ENCODE data around the gene RADX. TPM values are rescaled to one million over a fixed set of nuclear protein-coding genes. Genes with fewer than 3 reads are reported as not detected.

Gene RADX
- total and polyA plus RNA-seq, 2 experiments from 2014 or later = 1.9 to 6.7 TPM

DNA sequence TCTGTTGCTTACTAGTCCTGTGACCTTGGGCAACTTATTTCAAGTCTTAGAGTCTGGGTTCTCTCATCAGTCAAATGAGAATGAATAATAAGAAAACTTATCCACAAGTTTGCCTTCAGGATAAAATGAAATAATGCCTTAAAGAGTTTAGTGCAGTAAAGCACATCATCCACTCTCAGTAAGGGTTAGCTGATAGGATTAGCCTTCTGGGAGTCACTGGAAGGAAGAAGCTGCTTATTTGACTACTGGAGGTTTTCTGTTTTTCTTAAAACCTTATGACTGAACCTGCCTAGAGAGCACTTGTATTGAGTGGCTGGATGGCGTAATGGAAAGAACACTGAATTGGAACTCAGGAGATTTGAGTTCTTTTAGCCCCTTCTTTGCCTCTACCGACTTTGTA lies 116.6 kb downstream of the RADX start (continued):
- TF ChIP-seq, protein P1, sequence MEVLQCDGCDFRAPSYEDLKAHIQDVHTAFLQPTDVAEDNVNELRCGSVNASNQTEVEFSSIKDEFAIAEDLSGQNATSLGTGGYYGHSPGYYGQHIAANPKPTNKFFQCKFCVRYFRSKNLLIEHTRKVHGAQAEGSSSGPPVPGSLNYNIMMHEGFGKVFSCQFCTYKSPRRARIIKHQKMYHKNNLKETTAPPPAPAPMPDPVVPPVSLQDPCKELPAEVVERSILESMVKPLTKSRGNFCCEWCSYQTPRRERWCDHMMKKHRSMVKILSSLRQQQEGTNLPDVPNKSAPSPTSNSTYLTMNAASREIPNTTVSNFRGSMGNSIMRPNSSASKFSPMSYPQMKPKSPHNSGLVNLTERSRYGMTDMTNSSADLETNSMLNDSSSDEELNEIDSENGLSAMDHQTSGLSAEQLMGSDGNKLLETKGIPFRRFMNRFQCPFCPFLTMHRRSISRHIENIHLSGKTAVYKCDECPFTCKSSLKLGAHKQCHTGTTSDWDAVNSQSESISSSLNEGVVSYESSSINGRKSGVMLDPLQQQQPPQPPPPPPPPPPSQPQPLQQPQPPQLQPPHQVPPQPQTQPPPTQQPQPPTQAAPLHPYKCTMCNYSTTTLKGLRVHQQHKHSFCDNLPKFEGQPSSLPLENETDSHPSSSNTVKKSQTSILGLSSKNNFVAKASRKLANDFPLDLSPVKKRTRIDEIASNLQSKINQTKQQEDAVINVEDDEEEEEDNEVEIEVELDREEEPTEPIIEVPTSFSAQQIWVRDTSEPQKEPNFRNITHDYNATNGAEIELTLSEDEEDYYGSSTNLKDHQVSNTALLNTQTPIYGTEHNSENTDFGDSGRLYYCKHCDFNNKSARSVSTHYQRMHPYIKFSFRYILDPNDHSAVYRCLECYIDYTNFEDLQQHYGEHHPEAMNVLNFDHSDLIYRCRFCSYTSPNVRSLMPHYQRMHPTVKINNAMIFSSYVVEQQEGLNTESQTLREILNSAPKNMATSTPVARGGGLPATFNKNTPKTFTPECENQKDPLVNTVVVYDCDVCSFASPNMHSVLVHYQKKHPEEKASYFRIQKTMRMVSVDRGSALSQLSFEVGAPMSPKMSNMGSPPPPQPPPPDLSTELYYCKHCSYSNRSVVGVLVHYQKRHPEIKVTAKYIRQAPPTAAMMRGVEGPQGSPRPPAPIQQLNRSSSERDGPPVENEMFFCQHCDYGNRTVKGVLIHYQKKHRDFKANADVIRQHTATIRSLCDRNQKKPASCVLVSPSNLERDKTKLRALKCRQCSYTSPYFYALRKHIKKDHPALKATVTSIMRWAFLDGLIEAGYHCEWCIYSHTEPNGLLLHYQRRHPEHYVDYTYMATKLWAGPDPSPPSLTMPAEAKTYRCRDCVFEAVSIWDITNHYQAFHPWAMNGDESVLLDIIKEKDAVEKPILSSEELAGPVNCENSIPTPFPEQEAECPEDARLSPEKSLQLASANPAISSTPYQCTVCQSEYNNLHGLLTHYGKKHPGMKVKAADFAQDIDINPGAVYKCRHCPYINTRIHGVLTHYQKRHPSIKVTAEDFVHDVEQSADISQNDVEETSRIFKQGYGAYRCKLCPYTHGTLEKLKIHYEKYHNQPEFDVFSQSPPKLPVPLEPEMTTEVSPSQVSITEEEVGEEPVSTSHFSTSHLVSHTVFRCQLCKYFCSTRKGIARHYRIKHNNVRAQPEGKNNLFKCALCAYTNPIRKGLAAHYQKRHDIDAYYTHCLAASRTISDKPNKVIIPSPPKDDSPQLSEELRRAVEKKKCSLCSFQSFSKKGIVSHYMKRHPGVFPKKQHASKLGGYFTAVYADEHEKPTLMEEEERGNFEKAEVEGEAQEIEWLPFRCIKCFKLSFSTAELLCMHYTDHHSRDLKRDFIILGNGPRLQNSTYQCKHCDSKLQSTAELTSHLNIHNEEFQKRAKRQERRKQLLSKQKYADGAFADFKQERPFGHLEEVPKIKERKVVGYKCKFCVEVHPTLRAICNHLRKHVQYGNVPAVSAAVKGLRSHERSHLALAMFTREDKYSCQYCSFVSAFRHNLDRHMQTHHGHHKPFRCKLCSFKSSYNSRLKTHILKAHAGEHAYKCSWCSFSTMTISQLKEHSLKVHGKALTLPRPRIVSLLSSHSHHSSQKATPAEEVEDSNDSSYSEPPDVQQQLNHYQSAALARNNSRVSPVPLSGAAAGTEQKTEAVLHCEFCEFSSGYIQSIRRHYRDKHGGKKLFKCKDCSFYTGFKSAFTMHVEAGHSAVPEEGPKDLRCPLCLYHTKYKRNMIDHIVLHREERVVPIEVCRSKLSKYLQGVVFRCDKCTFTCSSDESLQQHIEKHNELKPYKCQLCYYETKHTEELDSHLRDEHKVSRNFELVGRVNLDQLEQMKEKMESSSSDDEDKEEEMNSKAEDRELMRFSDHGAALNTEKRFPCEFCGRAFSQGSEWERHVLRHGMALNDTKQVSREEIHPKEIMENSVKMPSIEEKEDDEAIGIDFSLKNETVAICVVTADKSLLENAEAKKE (CRISPR knock-in tag; IDR thresholded peaks at IDR 0.05) = no peak
- TF ChIP-seq CREB1 (CRISPR knock-in tag; IDR thresholded peaks at IDR 0.05; ENCODE audit: low read depth) (no peak), ZNF331 (CRISPR knock-in tag; IDR thresholded peaks at IDR 0.05; ENCODE audit: low read depth) (no peak), ZNF114 (CRISPR knock-in tag; IDR thresholded peaks at IDR 0.05) (no peak), EZH2 (IDR thresholded peaks at IDR 0.05; ENCODE audit: low read depth, unreplicated experiment) (no peak), EZH2phosphoT487 (IDR thresholded peaks at IDR 0.05; ENCODE audit: unreplicated experiment) (no peak)

MicroRNAs within 50 kb of the gene (microRNA counts, 767-probe panel; counts per million panel counts)
- microRNA hsa-miR-548an = not detected

Small RNAs within 50 kb of the gene (microRNA-seq; reads per million reads assigned to microRNA genes)
- gene MIR548AN = not detected

Small RNAs within 50 kb of the gene (small RNA-seq; reads per million reads assigned to genes)
- gene AL590808.1 (ENCODE audit: low replicate concordance) = not detected
- gene MIR548AN (ENCODE audit: low replicate concordance) = not detected

Other genes with a start within 250 kb of the RADX start
- gene RNF128, start 114.7 kb downstream of the RADX start, total RNA-seq (2014; rRNA removed; shearing (Covaris generic)) = 2.2 and 3.2 TPM in 2 replicates
- gene RNF128, start 114.7 kb downstream of the RADX start, polyA plus RNA-seq (2016; fragmentation: Nextera tagmentation; extraction: Ambion mirVana) = 1.2 TPM in 2 replicates
- gene TBC1D8B, start 190.7 kb downstream of the RADX start, total RNA-seq (2014; rRNA removed; shearing (Covaris generic)) = 6.5 and 7.6 TPM in 2 replicates
- 4.0 and 5.5 TPM in 2 replicates for gene TBC1D8B, start 190.7 kb downstream of the RADX start, polyA plus RNA-seq (2016; fragmentation: Nextera tagmentation; extraction: Ambion mirVana)

Measured in GM23338 (cell line).